GM19099 (cell line): ENCODE measurements around the gene IGF2.

Source experiments
- POLR2A ChIP-seq: IDR thresholded peaks from 3 replicates; pipeline ENCODE4 v1.6.1; 2011; ENCODE audit warnings: low read depth; ENCODE audit not compliant: insufficient read length; ENCODE audit errors: extremely low read depth

Gene IGF2, protein sequence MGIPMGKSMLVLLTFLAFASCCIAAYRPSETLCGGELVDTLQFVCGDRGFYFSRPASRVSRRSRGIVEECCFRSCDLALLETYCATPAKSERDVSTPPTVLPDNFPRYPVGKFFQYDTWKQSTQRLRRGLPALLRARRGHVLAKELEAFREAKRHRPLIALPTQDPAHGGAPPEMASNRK

DNA sequence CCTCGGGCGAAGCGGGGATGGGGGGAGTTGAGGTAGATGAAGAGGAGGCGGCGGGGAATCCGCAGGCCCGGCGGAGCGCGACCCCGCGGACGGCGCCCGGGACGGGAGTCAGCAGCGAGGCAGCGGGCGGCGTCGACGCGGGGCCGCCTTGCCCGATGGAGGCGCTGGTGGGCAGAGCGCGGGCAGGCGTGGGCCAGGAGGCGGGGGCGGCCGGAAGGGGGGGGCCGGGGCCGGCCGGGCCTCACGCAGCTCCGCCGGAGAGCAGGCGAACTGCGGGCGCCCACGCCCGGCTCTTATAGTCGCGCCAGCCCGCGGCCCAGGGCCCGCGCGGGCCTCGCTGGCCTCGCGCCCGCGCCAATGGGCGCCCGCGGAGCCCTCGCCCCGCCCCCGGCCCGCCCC, at the start of gene IGF2:
Gene IGF2, minus strand, starts transcription at position 267 of the 399 bp plus-strand sequence. CDS start 3,866 bp downstream, outside the sequence.
- no peak for TF ChIP-seq POLR2A

DNA sequence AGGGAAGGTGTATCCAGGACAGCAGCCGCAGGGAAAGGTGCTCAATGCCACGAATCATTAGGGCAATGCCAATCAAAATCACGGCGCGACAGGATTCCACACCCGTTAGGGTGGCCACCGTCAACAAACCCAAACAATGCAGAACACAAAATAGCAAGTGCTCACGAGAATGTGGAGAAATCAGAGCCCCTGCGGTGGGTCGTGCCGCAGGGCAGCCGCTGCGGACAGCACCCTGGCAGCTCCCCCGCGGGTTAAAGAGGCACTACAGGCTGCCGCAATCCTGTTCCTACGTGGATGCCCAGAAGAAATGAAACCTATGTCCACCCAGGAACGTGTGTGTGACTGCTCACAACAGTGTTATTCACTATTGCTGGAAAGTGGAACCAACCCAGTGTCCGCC, 49.6 kb upstream of the IGF2 start:
- no peak for TF ChIP-seq POLR2A

DNA sequence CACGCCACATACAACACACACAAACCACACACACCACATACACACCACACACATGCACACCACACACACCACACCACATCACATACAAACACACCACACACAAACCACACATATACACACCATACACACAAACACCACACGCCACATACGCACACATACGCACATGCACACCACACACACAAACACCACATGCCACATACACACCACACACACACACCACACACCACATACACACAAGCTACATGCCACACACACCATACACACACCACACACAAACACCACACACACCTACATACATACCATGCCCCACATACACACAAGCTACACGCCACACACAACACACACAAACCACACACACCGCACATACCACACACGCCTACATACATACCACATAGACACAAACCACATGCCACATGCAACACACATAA, 48.1 kb upstream of the IGF2 start:
- TF ChIP-seq POLR2A, result no peak

DNA sequence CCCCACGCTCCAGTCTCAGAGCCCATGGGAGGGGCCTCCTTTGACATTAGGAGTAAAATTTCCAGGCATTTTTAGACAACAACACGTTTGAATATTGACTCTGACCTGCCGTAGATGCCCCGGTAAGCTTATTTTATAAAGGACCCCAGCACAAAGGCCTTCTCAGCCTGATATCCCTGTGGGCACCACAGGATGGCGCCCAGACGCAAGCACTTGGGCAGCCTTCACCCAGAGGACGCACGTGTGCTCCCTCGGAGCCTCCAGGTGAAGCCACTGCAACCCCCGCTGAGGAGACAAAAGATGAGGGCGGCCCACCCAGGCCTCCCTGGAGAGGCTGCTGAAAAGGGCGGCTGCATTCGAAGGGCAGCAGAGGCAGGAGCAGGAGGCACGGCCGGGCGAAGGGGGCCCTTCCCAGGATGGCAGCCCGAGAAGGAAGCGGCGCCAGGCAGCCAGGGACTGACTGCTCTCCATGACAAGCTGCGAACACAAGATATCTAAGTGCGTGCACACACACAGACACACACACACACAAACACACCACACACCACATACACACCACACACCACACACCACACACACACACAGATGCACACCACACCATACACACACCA, 47.6 kb upstream of the IGF2 start:
- TF ChIP-seq POLR2A, result no peak

DNA sequence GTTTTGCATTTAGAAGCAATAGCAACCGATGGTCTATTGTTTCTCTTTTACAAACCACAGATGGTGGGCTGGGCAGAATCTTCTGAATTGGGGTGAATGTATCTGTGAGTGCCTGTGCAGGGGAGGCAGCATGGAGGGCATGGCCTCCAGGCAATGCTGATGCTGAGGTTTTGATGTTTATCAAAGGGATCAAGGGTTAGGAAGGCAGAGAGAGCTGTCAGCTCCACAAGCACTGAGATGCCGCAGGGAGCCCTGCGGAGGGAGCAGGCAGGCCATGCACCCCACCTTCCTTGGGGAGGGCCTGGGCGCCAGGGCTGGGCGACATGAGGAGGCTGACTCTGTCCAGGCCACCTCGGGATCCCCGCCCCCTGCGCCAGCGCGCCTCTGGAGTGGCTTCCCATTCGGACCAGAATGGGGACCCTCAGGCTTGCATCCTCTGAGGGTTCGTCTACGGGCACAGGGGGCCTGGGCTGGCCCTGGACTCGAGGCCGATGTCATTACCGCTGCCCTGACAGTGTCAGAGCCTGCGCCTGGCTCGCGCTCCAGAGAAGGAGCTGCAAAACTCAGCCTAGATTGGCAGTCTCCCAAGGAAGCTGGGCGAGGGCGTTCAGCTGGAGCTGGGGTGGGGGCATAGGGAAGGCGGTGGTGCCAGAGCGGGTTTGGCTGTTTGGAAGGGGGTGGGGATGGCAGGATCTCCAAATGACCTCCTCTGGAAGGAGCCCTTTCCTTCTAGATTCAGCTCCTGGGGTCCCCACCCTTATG, 46.3 kb upstream of the IGF2 start:
- no peak for TF ChIP-seq POLR2A

DNA sequence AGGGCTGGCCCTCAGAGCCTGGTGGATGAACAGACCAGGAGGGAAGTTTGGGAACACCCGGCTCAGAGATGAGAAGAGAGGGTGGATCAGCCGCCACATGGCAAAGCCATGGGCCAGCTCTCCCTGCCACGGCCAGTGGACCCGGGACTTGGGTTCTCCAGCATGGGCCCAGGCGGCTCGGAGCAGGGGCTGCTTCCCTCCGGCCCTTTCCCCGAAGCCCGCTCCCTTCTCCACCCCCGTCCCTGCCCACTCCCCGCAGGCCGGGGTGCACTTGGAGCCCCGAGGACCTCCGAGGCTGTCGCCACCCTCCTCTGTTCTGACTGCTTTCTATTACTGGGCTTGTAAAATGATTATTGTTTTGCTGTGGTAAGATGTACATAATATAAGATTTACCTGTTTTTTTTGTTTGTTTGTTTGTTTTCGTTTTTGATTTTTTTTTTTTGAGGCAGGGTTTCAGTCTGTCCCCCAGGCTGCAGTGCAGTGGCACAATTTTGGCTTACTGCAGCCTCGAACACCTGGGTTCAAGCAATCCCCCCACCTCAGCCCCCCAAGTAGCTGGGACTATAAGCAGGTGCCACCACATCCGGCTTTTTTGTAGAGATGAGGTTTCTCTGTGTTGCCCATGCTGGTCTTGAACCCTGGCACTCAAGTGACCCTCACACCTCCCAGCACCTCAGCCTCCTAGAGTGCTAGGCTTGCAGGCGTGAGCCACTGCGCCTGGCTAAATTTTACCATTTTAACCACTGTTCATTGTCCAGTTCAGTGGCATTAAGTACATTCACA, 43.7 kb upstream of the IGF2 start:
- TF ChIP-seq POLR2A, result no peak

DNA sequence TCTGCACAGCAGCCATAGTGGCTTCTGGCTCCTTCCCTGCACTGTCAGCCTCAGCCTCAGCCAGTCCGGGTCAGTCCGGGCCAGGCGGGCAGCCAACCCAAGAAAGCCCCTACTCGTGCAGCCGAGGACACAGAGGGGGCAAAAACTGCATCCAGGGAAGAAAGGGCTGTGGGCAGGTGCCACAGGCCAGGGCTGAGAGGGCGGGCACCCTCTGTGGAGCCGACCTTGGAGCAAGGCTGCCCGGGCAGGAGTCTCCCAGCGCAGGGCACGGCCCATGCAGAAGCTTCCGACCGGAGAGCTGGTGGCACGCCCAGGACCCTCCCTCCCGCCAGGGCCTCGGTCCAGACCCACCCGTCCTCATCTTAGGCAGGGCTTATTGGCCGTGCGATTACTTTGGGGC, 42.9 kb upstream of the IGF2 start:
- TF ChIP-seq POLR2A, result no peak

DNA sequence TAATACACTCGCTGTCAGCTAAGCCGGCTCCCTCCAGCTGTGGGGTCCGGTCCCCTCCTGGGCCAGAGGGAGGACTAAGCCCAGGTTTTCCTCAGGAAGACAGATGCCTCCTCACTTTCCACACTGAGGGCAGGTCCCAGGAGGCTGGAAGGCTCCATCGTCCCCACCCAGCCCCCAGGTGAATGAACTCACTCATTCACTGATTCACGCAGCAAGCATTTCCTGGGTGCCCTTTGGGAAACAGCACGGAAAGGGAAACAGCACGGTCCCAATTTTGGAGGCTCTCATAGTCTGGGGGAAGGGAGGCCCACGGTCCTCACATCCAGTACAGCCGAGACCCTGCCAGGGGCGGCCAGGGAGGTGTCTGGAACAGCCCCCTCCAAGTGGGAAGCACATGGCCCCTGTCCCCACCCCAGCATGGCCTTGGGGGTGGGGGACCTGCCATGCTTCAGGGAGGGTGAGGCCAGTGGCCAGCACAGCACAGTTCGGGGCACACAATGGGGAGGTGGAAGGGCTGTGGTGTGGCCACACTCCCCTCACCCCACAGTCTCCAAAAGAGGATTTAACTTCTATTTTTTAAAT, 41.7 kb upstream of the IGF2 start:
- TF ChIP-seq POLR2A, result no peak

DNA sequence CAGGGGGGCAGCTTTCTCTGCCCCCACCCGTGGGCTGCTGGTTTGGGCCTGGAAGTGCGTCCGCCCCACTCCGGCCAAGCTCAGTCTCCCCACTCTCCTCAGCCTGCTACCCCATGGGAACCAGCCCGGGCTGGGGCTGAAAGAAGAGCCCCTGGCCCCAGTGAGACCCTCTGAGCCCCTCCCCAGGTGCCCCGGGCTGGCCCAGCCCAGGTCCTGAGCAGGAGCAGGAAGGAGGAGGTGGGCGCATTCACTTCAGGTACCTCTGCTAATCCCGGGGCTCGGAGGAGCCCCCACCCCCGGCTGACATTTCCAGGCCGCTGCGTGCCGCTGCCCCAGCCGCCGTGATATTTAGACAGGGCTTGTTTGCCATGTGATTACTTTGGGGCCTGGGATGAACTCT, 41.2 kb upstream of the IGF2 start:
- no peak for TF ChIP-seq POLR2A

DNA sequence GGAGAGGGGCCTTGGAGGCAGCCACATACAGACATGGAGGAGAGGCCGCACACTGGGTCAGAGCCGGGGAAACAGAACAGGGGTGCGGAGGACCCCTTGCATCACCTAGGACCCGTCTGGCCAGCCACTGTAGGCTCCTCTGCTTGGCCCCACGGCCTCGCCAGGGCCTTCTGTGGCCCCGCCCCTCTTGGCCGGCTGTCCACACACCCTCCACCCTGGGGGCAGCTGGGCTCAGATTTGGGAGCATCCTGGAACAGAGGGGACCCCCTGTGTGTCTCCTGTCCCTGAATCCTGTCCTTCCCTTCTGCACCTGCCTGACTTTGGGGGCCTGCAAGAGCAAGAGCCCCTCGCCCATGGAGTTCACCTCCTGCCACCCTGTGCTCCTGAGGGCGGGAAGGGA, 40.3 kb upstream of the IGF2 start:
- TF ChIP-seq POLR2A, result no peak

DNA sequence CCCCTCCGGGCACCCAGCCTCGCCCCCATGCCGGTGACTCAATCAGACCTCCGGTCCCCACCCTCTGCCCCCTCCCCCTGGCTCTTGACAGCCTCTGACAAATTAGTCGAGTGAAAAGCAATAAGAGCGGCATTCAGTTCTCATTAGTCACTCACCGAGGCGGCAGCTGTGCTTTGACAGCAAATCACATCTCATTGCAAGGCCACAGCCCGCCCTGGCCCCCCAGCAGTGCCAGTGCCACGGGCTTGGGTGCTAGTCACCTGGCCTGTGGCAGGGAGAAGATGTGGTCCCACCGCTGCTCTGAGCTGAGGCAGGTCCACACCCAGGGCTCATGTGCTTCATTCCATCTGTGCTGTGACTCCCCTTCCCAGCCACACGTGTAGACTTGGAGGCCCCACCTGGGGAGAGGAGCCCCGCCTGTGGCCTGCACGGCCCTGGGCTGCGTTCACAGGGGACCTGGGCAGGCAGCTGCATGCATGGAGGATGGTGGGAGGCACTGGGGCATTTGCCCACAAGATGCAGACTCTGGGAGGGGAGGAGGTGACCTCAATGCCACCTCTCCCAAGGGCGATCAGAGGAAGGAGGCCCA, 39.8 kb upstream of the IGF2 start:
- no peak for TF ChIP-seq POLR2A

DNA sequence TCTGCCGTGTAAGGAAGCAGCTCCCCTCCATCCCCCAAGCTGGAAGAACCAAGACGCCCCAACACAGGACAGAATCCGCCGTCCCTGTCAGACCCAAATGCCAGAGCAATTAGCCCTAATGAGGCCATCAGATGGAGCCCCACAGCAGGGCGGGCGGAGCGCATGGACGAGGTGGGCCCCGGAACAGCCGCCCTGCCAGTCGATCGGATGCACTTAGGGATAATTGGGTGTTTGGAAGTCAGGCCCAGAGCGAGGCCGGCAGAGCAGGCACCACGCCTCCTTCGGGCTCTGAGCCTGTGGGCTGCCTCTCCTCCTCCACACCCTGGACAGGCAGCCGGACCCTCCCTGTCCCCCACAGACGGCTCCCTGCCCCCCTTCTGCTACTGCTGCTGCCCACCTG, 37.9 kb upstream of the IGF2 start:
- no peak for TF ChIP-seq POLR2A

DNA sequence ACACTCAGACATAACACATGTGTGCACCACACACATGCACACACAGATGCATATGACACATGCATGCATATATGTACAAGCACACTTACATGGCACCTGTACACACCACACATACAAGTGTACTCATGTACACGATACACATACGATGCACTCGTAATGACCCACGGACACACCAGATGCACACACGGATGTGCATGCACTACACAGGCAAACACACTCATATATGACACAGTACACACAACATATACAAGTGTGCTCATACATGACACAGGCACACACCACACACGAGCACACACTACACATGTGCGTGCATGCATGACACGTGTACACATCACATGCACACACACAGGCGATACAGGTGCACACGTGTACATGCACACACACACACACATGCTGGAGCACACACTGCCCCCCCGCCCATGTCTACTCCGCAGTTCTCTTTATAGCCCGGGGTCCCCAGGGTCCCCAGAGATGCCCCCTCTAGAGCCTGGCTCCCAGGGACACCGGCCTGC, 37.3 kb upstream of the IGF2 start:
- no peak for TF ChIP-seq POLR2A

DNA sequence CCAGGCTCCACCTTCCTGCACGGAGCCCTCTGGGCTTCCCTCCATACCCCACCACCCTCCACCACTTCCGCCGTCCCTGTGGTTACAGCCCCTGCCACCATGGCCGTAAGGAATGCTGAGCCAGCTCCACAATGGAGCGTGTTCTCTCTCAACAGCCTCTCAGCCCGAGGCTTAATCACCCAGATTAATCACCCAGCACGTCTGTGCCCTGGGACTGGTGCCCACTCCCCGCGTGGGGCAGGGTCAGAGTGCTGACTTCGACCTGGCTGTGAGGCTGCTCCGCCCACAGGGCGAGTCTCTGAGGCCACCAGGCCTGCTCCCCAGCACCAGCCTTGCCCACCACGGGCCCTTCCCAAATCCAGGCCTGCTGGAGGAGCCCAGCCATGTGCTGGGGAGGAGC, 36.5 kb upstream of the IGF2 start:
- TF ChIP-seq POLR2A, result no peak

DNA sequence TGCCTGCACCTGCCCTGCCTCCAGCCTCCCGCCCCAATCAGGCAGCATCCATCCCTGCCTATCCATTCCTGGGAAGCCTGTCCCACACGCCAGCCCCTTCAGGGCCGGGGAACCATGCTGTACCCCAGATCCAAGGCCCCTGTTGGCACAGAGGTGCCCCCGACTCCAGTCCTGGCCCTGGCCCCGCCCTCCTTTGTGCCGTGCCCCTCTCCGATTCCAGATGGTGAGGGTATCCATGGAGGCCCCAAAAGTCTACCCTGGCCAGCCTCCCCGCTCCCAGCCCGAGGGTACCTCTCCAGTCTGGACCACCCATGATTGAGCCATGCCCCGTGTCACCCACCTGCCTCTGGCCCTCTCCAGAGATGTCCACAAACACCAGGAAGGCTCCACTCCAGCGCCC, 35.2 kb upstream of the IGF2 start:
- no peak for TF ChIP-seq POLR2A

DNA sequence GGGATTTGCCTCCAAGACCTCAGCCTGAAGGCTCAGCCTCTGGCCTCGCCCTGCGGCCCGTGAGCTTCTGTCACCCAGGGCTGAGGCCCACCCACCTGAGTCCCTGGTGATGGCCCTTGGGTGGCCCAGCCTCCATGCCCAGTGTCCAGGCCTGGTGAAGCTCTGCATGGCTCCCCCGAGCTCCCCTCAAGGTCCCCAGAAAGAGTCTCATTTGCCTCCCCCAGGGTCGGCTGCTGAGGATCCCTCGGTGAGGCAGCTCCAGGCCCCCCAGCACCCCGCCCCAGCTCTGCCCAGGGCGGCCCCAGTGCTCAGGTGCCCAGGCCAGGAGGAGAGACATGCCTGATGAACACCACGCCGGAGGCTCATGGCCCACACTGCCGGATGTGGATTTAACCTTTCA, 34.6 kb upstream of the IGF2 start:
- no peak for TF ChIP-seq POLR2A
